H9 (cell line): ENCODE measurements around the gene LGSN. TPM values are rescaled to one million over a fixed set of nuclear protein-coding genes. Genes with fewer than 3 reads are reported as not detected.

Experiments used
- DNase-seq: peaks from one replicate; pipeline ENCODE4 v3.0.0-alpha.2; 2017
- H2AFZ ChIP-seq: one replicate; pipeline ENCODE4 v1.6.1; 2013; ENCODE audit warnings: mild to moderate bottlenecking, low read length, control low read depth, moderate library complexity
- H2AK5ac ChIP-seq: 2 replicates; pipeline ENCODE4 v1.6.1; 2013; ENCODE audit warnings: low read length, control low read depth, mixed read lengths; ENCODE audit not compliant: insufficient read length
- H2BK120ac ChIP-seq: one replicate; pipeline ENCODE4 v1.6.1; 2013; ENCODE audit warnings: low read depth, mild to moderate bottlenecking, low read length, control low read depth, inconsistent platforms; ENCODE audit not compliant: poor library complexity, severe bottlenecking
- H2BK12ac ChIP-seq: 2 replicates; pipeline ENCODE4 v1.6.1; 2013; ENCODE audit warnings: low read length, control low read depth, mixed read lengths, low read depth; ENCODE audit not compliant: insufficient read length
- H2BK15ac ChIP-seq: 2 replicates; pipeline ENCODE4 v1.6.1; 2013; ENCODE audit warnings: low read depth, low read length, control low read depth
- H2BK20ac ChIP-seq: one replicate; pipeline ENCODE4 v1.6.1; 2013; ENCODE audit warnings: low read depth, mild to moderate bottlenecking, low read length, control low read depth, inconsistent platforms; ENCODE audit not compliant: poor library complexity, severe bottlenecking
- H2BK5ac ChIP-seq: 2 replicates; pipeline ENCODE4 v1.6.1; 2013; ENCODE audit warnings: low read length, control low read depth, mixed read lengths; ENCODE audit not compliant: insufficient read length
- H3K14ac ChIP-seq: 2 replicates; pipeline ENCODE4 v1.6.1; 2013; ENCODE audit warnings: low read length, control low read depth; ENCODE audit not compliant: insufficient read depth
- H3K18ac ChIP-seq: 2 replicates; pipeline ENCODE4 v1.6.1; 2013; ENCODE audit warnings: low read depth, mild to moderate bottlenecking, mixed read lengths, low read length, control low read depth; ENCODE audit not compliant: insufficient read length
- H3K23ac ChIP-seq: 2 replicates; pipeline ENCODE4 v1.6.1; 2013; ENCODE audit warnings: low read length, control low read depth, mixed read lengths, low read depth; ENCODE audit not compliant: insufficient read length
- H3K23me2 ChIP-seq: 2 replicates; pipeline ENCODE4 v1.6.1; 2013; ENCODE audit warnings: low read depth, mild to moderate bottlenecking, mixed read lengths, low read length, control low read depth; ENCODE audit not compliant: insufficient read length, poor library complexity, severe bottlenecking
- H3K27ac ChIP-seq: 2 replicates; pipeline ENCODE4 v1.5.1; 2013; ENCODE audit warnings: low read length, control low read depth, mixed read lengths, low read depth; ENCODE audit not compliant: insufficient read length
- H3K27me3 ChIP-seq: 2 replicates; pipeline ENCODE4 v1.6.1; 2013; ENCODE audit warnings: low read length, control low read depth, inconsistent platforms; ENCODE audit not compliant: insufficient read depth
- H3K4ac ChIP-seq: 2 replicates; pipeline ENCODE4 v1.6.1; 2013; ENCODE audit warnings: low read depth, mild to moderate bottlenecking, control low read depth, inconsistent platforms, low read length, moderate library complexity
- H3K4me1 ChIP-seq: 2 replicates; pipeline ENCODE4 v1.6.1; 2013; ENCODE audit warnings: low read length, control low read depth, inconsistent platforms; ENCODE audit not compliant: insufficient read depth
- H3K4me2 ChIP-seq: 2 replicates; pipeline ENCODE4 v1.6.1; 2013; ENCODE audit warnings: low read length, control low read depth, mixed read lengths; ENCODE audit not compliant: insufficient read length, insufficient read depth
- H3K56ac ChIP-seq: 2 replicates; pipeline ENCODE4 v1.6.1; 2013; ENCODE audit warnings: low read depth, mild to moderate bottlenecking, mixed read lengths, low read length, control low read depth; ENCODE audit not compliant: insufficient read length
- H3K79me1 ChIP-seq: 2 replicates; pipeline ENCODE4 v1.6.1; 2013; ENCODE audit warnings: low read depth, mild to moderate bottlenecking, moderate library complexity, low read length, control low read depth, inconsistent platforms; ENCODE audit not compliant: insufficient read depth, poor library complexity, severe bottlenecking
- H3K79me2 ChIP-seq: 2 replicates; pipeline ENCODE4 v1.6.1; 2013; ENCODE audit warnings: low read length, control low read depth, inconsistent platforms; ENCODE audit not compliant: insufficient read depth
- H3K9ac ChIP-seq: 2 replicates; pipeline ENCODE4 v1.6.1; 2013; ENCODE audit warnings: low read length, control low read depth, mixed read lengths; ENCODE audit not compliant: insufficient read length; ENCODE audit errors: extremely low read depth
- H3K9me3 ChIP-seq: one replicate; pipeline ENCODE4 v1.6.1; 2013; ENCODE audit warnings: low read depth, low read length, inconsistent platforms; ENCODE audit not compliant: control insufficient read depth
- H3T11ph ChIP-seq: one replicate; pipeline ENCODE4 v1.6.1; 2013; ENCODE audit warnings: mild to moderate bottlenecking, low read length, control low read depth, inconsistent platforms
- H4K20me1 ChIP-seq: one replicate; pipeline ENCODE4 v1.6.1; 2013; ENCODE audit not compliant: control insufficient read depth, insufficient read length, insufficient read depth
- H4K5ac ChIP-seq: 2 replicates; pipeline ENCODE4 v1.6.1; 2013; ENCODE audit warnings: low read depth, mild to moderate bottlenecking, mixed read lengths, low read length, control low read depth; ENCODE audit not compliant: insufficient read length
- H4K8ac ChIP-seq: replicated peaks from 2 replicates; pipeline ENCODE4 v1.6.1; 2013; ENCODE audit warnings: low read length, control low read depth, mixed read lengths, low read depth; ENCODE audit not compliant: insufficient read length
- H4K91ac ChIP-seq: 2 replicates; pipeline ENCODE4 v1.6.1; 2013; ENCODE audit warnings: low read depth, mild to moderate bottlenecking, moderate library complexity, mixed read lengths, low read length, control low read depth; ENCODE audit not compliant: insufficient read length
- H3K27ac Mint-ChIP-seq, 3 experiments: 2 replicates in 2 of 3; 3 replicates in 1 of 3; pipeline ENCODE4 v1.8.0; 2020 to 2021; ENCODE audit warnings: mixed read lengths in 3 of 3, mild to moderate bottlenecking in 1 of 3, moderate library complexity in 1 of 3
- H3K27me3 Mint-ChIP-seq: 2 replicates; pipeline ENCODE4 v1.8.0; 2021; ENCODE audit warnings: low read depth, mild to moderate bottlenecking, moderate library complexity, mixed read lengths
- H3K36me3 Mint-ChIP-seq, 3 experiments: 2 replicates in 2 of 3; 3 replicates in 1 of 3; pipeline ENCODE4 v1.8.0; 2020 to 2021; ENCODE audit warnings: low read depth in 3 of 3, mixed read lengths in 3 of 3; ENCODE audit not compliant: insufficient read depth in 1 of 3
- H3K4me1 Mint-ChIP-seq, 2 experiments: 2 replicates each; pipeline ENCODE4 v1.8.0; 2020; ENCODE audit warnings: mixed read lengths in 2 of 2
- H3K4me3 Mint-ChIP-seq, 2 experiments: 2 replicates in 1 of 2; 3 replicates in 1 of 2; pipeline ENCODE4 v1.8.0; 2020 to 2021; ENCODE audit warnings: mild to moderate bottlenecking in 2 of 2, mixed read lengths in 2 of 2, moderate library complexity in 1 of 2
- H3K9me3 Mint-ChIP-seq, 2 experiments: 2 replicates in 1 of 2; 3 replicates in 1 of 2; pipeline ENCODE4 v1.8.0; 2020; ENCODE audit warnings: mild to moderate bottlenecking in 2 of 2, mixed read lengths in 2 of 2, moderate library complexity in 1 of 2
- WGBS: extraction: QIAGEN DNeasy Blood & Tissue Kit; methylation state at CpG from one replicate; pipeline ENCODE4 v1.1.7; 2013; ENCODE audit warnings: missing lambda C conversion rate, low lambda C conversion rate, mixed read lengths; ENCODE audit not compliant: insufficient read length; ENCODE audit errors: extremely low coverage; 5-methylcytosine and 5-hydroxymethylcytosine counted together
- long read RNA-seq: library from polyadenylated mRNA; unstranded; transcript quantifications from one replicate; pipeline ENCODE4 v2.0.0, GENCODE V29; 2020
- total RNA-seq: library from RNA; stranded (reverse); gene quantifications from 2 replicates; pipeline ENCODE4 v1.2.1, GENCODE V29; 2021
- TF ChIP-seq, protein P1 (sequence below): fragments of 200-600 bp; sonication (generic); conservative IDR thresholded peaks from 3 replicates; pipeline ENCODE4 v1.8.0; 2021; ENCODE audit warnings: antibody characterized with exemption, mild to moderate bottlenecking

LGSN gene
- total RNA-seq: 0.13 and 0.22 TPM in 2 replicates
- long read RNA-seq, partial matches to known transcripts: 0 of 1 reads
- long read RNA-seq, other reads (novel, unspliced or antisense): 1 of 1 reads

- Histone ChIP-seq H4K20me1 (no peaks in the 10 kb centered on the region), H2BK5ac (no peak within 1 kb of the TSS), H3K14ac (no peak within 1 kb of the TSS), H3T11ph (no peak within 1 kb of the TSS), H3K56ac (no peak within 1 kb of the TSS), H4K91ac (no peak within 1 kb of the TSS), H3K79me1 (no peaks in the 10 kb centered on the region), H2BK15ac (no peak within 1 kb of the TSS), H3K27me3 (no peaks in the 10 kb centered on the region), H2BK12ac (no peak within 1 kb of the TSS), H2AK5ac (no peak within 1 kb of the TSS), H2AFZ (no peak within 1 kb of the TSS), H3K9me3 (no peaks in the 10 kb centered on the region), H2BK20ac (no peak within 1 kb of the TSS), H3K18ac (no peak within 1 kb of the TSS), H3K4me2 (no peak within 1 kb of the TSS), H4K8ac (no peak within 1 kb of the TSS), H3K4me1 (no peaks in the 10 kb centered on the region; the same call in 1 of the 2 replicates), H3K23me2 (no peaks in the 10 kb centered on the region), H3K4ac (no peak within 1 kb of the TSS), H3K9ac (no peak within 1 kb of the TSS), H3K27ac (no peak within 1 kb of the TSS), H2BK120ac (no peak within 1 kb of the TSS), H3K23ac (no peak within 1 kb of the TSS), H4K5ac (no peak within 1 kb of the TSS), H3K79me2 (no peaks in the 10 kb centered on the region)
- H3K36me3 Mint-ChIP-seq: peaks cover 0 to under 1% (median 0%) of the 10 kb centered on the region in 3 experiments; a peak in 1 of 7 replicates
- no peaks in the 10 kb centered on the region; a peak in 3 of 4 replicates for H3K4me1 Mint-ChIP-seq
- H3K9me3 Mint-ChIP-seq: no peaks in the 10 kb centered on the region; a peak in 2 of 5 replicates
- no peak within 1 kb of the TSS; a peak in 1 of 7 replicates for H3K27ac Mint-ChIP-seq
- no peak within 1 kb of the TSS for H3K4me3 Mint-ChIP-seq
- DNase-seq: no peak
- TF ChIP-seq, protein P1, sequence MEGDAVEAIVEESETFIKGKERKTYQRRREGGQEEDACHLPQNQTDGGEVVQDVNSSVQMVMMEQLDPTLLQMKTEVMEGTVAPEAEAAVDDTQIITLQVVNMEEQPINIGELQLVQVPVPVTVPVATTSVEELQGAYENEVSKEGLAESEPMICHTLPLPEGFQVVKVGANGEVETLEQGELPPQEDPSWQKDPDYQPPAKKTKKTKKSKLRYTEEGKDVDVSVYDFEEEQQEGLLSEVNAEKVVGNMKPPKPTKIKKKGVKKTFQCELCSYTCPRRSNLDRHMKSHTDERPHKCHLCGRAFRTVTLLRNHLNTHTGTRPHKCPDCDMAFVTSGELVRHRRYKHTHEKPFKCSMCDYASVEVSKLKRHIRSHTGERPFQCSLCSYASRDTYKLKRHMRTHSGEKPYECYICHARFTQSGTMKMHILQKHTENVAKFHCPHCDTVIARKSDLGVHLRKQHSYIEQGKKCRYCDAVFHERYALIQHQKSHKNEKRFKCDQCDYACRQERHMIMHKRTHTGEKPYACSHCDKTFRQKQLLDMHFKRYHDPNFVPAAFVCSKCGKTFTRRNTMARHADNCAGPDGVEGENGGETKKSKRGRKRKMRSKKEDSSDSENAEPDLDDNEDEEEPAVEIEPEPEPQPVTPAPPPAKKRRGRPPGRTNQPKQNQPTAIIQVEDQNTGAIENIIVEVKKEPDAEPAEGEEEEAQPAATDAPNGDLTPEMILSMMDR: no peak
- WGBS: no CpG with 5 or more reads among the region's 4 CpGs
- no peaks in the 10 kb centered on the region for H3K27me3 Mint-ChIP-seq
These were observed at the start of gene LGSN for GRCh38 chr6:63319939-63320338. TSS of gene LGSN (minus strand) at chr6:63319983. CDS start at chr6:63319943, 40 bp downstream.
